PC-9 (cell line): ENCODE measurements around the gene UVRAG. TPM values are rescaled to one million over a fixed set of nuclear protein-coding genes. Genes with fewer than 3 reads are reported as not detected.

Source experiments
- BruUV-seq: library from RNA; stranded (reverse); fragments of 400-500 nt; replicated peaks from 2 replicates; lab custom pipeline; 2021; lab: Mats Ljungman, UMichigan
- CTCF ChIA-PET: fragments of 300-600 bp; sonication (Branson Sonifier 250); formaldehyde crosslinking; loops from one replicate; lab custom pipeline; 2022; ENCODE audit warnings: antibody characterized with exemption; lab: Charles Lee
- POLR2A ChIA-PET: fragments of 300-600 bp; sonication (Branson Sonifier 250); formaldehyde crosslinking; loops from one replicate; lab custom pipeline; 2022; ENCODE audit warnings: antibody characterized with exemption; ENCODE audit not compliant: unreplicated experiment; lab: Charles Lee
- DNase-seq, 2 experiments: peaks; one replicate each; pipeline versions ENCODE4 v3.0.0 to v3.0.0-alpha.2; 2015 to 2022; ENCODE audit warnings: mixed read lengths in 1 of 2
- H2AFZ ChIP-seq: fragments of 200-600 bp; sonication (generic); 2 replicates; pipeline ENCODE4 v1.8.1; 2017; ENCODE audit warnings: antibody characterized with exemption
- H3F3A ChIP-seq: fragments of 200-600 bp; sonication (generic); 2 replicates; pipeline ENCODE4 v1.8.1; 2017; ENCODE audit warnings: antibody characterized with exemption, mild to moderate bottlenecking, low read depth; ENCODE audit not compliant: insufficient read depth
- H3K27ac ChIP-seq: fragments of 200-600 bp; sonication (generic); 2 replicates; pipeline ENCODE4 v1.6.1; 2016; ENCODE audit warnings: mixed run types
- H3K27me3 ChIP-seq: fragments of 200-600 bp; sonication (generic); 2 replicates; pipeline ENCODE4 v1.6.1; 2016; ENCODE audit warnings: low read depth, mixed run types; ENCODE audit not compliant: insufficient read depth
- H3K36me3 ChIP-seq: fragments of 200-600 bp; sonication (generic); 2 replicates; pipeline ENCODE4 v1.6.1; 2016; ENCODE audit warnings: low read depth, mixed run types
- H3K4me1 ChIP-seq: fragments of 200-600 bp; sonication (generic); replicated peaks from 2 replicates; pipeline ENCODE4 v1.6.1; 2016; ENCODE audit warnings: mixed run types; ENCODE audit not compliant: insufficient read depth
- H3K4me2 ChIP-seq: fragments of 200-600 bp; sonication (generic); 2 replicates; pipeline ENCODE4 v1.6.1; 2017; ENCODE audit warnings: mixed run types
- H3K4me3 ChIP-seq: fragments of 200-600 bp; sonication (generic); 2 replicates; pipeline ENCODE4 v1.6.1; 2016; ENCODE audit warnings: mixed run types
- H3K79me2 ChIP-seq: fragments of 200-600 bp; sonication (generic); 2 replicates; pipeline ENCODE4 v1.6.1; 2017; ENCODE audit warnings: low read depth, mixed run types
- H3K9me2 ChIP-seq: fragments of 200-600 bp; sonication (generic); 2 replicates; pipeline ENCODE4 v1.8.1; 2017; ENCODE audit warnings: mild to moderate bottlenecking; ENCODE audit not compliant: insufficient read depth
- H3K9me3 ChIP-seq: fragments of 200-600 bp; sonication (generic); 2 replicates; pipeline ENCODE4 v1.8.1; 2016; ENCODE audit warnings: low read depth; ENCODE audit not compliant: insufficient read depth
- H4K20me1 ChIP-seq: fragments of 200-600 bp; sonication (generic); 2 replicates; pipeline ENCODE4 v1.8.1; 2017; ENCODE audit not compliant: insufficient read depth
- CTCF ChIP-seq: fragments of 200-600 bp; sonication (generic); conservative IDR thresholded peaks from 2 replicates; pipeline ENCODE4 v1.6.1; 2017; ENCODE audit warnings: mixed run types, antibody characterized with exemption, mild to moderate bottlenecking, moderate library complexity
- EZH2 ChIP-seq: fragments of 200-600 bp; sonication (generic); IDR thresholded peaks from 2 replicates; pipeline ENCODE4 v1.8.0; 2017; ENCODE audit warnings: antibody characterized with exemption, low read depth
- intact Hi-C: fragments of 100-400 bp; cut with micrococcal nuclease; formaldehyde crosslinking; loops from one replicate; pipeline ENCODE4 v1.10.0; 2022; ENCODE audit not compliant: unreplicated experiment
- total RNA-seq: library from RNA; stranded (reverse); gene quantifications from 2 replicates; pipeline ENCODE4 v1.2.3, GENCODE V29; 2021

The UVRAG gene
- total RNA-seq, 1 experiment from 2014 or later: 20.4 TPM

- no peak overlapping the region for H3K4me3 ChIP-seq
- ChIA-PET CTCF (interaction anchor here (0.7 kb wide), 1 partner anchor 383 kb away, joined by 4 read pairs; no protein-coding TSS in a partner anchor), POLR2A (no interaction called here)
- DNase-seq: no peak
- no peak overlapping the region for H2AFZ ChIP-seq
- no peaks in the 10 kb centered on the region; the same call in 1 of the 2 replicates for H3F3A ChIP-seq
- H4K20me1 ChIP-seq: peaks cover 3% of the 10 kb centered on the region; the same call in 1 of the 2 replicates
- no peak overlapping the region for H3K4me2 ChIP-seq
- TF ChIP-seq EZH2 (no peak), CTCF (no peak)
- H3K79me2 ChIP-seq: no peaks in the 10 kb centered on the region
- H3K9me3 ChIP-seq: no peaks in the 10 kb centered on the region
- no peaks in the 10 kb centered on the region for H3K36me3 ChIP-seq
- H3K27me3 ChIP-seq: no peaks in the 10 kb centered on the region
- no TSS peak for BruUV-seq
- intact Hi-C loops: no loop called here
- no peaks in the 10 kb centered on the region for H3K4me1 ChIP-seq
- no peak overlapping the region for H3K27ac ChIP-seq
- no peaks in the 10 kb centered on the region for H3K9me2 ChIP-seq
Measured at GRCh38 chr11:75903276-75903675, 88.3 kb downstream of the UVRAG start.

GRCh38 chr11:75905434-75905833 lies 90.4 kb downstream of the UVRAG start:
- Histone ChIP-seq H3F3A (no peaks in the 10 kb centered on the region; the same call in 1 of the 2 replicates), H3K4me1 (no peaks in the 10 kb centered on the region), H4K20me1 (no peaks in the 10 kb centered on the region; the same call in 1 of the 2 replicates), H3K27ac (no peak overlapping the region), H3K27me3 (no peaks in the 10 kb centered on the region), H3K4me3 (no peak overlapping the region), H3K4me2 (no peak overlapping the region), H3K36me3 (no peaks in the 10 kb centered on the region), H3K79me2 (0 out of 2 replicates have a peak, but pooled peaks cover 4% of the 10 kb centered on the region), H3K9me2 (no peaks in the 10 kb centered on the region), H3K9me3 (no peaks in the 10 kb centered on the region), H2AFZ (no peak overlapping the region)
- BruUV-seq: no TSS peak
- CTCF ChIA-PET: no interaction called here
- POLR2A ChIA-PET: no interaction called here
- DNase-seq: no peak
- intact Hi-C loops: no loop called here
- TF ChIP-seq CTCF (no peak), EZH2 (no peak)

GRCh38 chr11:75907906-75908527 lies 93.0 kb downstream of the UVRAG start:
- Histone ChIP-seq H2AFZ (no peak overlapping the region), H3K36me3 (no peaks in the 10 kb centered on the region), H4K20me1 (no peaks in the 10 kb centered on the region; the same call in 1 of the 2 replicates), H3K79me2 (0 out of 2 replicates have a peak, but pooled peaks cover 4% of the 10 kb centered on the region), H3K9me3 (no peaks in the 10 kb centered on the region), H3K27me3 (no peaks in the 10 kb centered on the region), H3K4me2 (no peak overlapping the region), H3K9me2 (no peaks in the 10 kb centered on the region), H3F3A (no peaks in the 10 kb centered on the region; the same call in 1 of the 2 replicates), H3K4me1 (no peaks in the 10 kb centered on the region), H3K27ac (no peak overlapping the region), H3K4me3 (no peak overlapping the region)
- no TSS peak for BruUV-seq
- ChIA-PET CTCF (no interaction called here), POLR2A (no interaction called here)
- TF ChIP-seq CTCF (no peak), EZH2 (no peak)
- DNase-seq: no peak
- intact Hi-C loops: no loop called here
